Breast epithelium (tissue), 4 donors: ENCODE data around the gene NCKAP5. TPM values are rescaled to one million over a fixed set of nuclear protein-coding genes. Genes with fewer than 3 reads are reported as not detected.

Experiments used
- DNase-seq, 2 donors: peaks; one replicate each; pipeline ENCODE4 v3.0.0-alpha.2; 2019; ENCODE audit warnings: low spot score in 2 of 2
- H3K27ac ChIP-seq, 2 donors: fragments of 200-600 bp; sonication (generic) in 1 of 2; one replicate each; pipeline ENCODE4 v1.5.1; 2016 to 2019; ENCODE audit warnings: mild to moderate bottlenecking in 1 of 2
- H3K27me3 ChIP-seq, 2 donors: fragments of 200-600 bp; sonication (generic) in 1 of 2; one replicate each; pipeline versions ENCODE4 v1.5.1 to v1.6.0; 2017 to 2019; ENCODE audit warnings: control low read depth in 1 of 2, mild to moderate bottlenecking in 1 of 2
- H3K36me3 ChIP-seq: fragments of 200-600 bp; one replicate; pipeline ENCODE4 v1.5.1; 2019
- H3K4me1 ChIP-seq, 2 donors: fragments of 200-600 bp; sonication (generic); one replicate each; pipeline ENCODE4 v1.5.1; 2016 to 2019; ENCODE audit warnings: control low read depth in 1 of 2
- H3K4me3 ChIP-seq, 3 donors: fragments of 200-600 bp; sonication (generic); 1 replicate in 2 of 3; 2 replicates in 1 of 3; pipeline ENCODE4 v1.5.1; 2016 to 2019; ENCODE audit warnings: mild to moderate bottlenecking in 3 of 3, moderate library complexity in 2 of 3
- H3K9me3 ChIP-seq, 2 donors: fragments of 200-600 bp; sonication (generic) in 1 of 2; one replicate each; pipeline ENCODE4 v1.5.1; 2016 to 2019; ENCODE audit warnings: control low read depth in 1 of 2
- CTCF ChIP-seq, 3 donors: fragments of 450-650 bp; IDR thresholded peaks; one replicate each; pipeline ENCODE4 v1.5.1; 2016 to 2017; ENCODE audit warnings: antibody characterized with exemption in 3 of 3, mild to moderate bottlenecking in 3 of 3, moderate library complexity in 3 of 3
- POLR2A ChIP-seq: fragments of 450-650 bp; IDR thresholded peaks from one replicate; pipeline ENCODE4 v1.6.1; 2016; ENCODE audit warnings: antibody characterized with exemption, mild to moderate bottlenecking, moderate library complexity
- POLR2AphosphoS5 ChIP-seq, 3 donors: sonication (generic); formaldehyde crosslinking; IDR thresholded peaks; one replicate each; pipeline ENCODE4 v1.6.1; 2017; ENCODE audit warnings: antibody characterized with exemption in 3 of 3
- intact Hi-C: fragments of 100-400 bp; cut with DNase I; formaldehyde crosslinking; loops from one replicate; pipeline ENCODE4 v1.15.1; 2023; ENCODE audit warnings: low total_unique reads
- total RNA-seq, 3 donors: library from RNA; depleted of rRNA; stranded (reverse); fragments of >200 nt; gene quantifications; one replicate each; pipeline ENCODE4 v1.1.0, GENCODE V29; 2016

NCKAP5 gene
- total RNA-seq, 3 donors from 2014 or later = 1.1 to 10.5 (median 6.1) TPM

DNA sequence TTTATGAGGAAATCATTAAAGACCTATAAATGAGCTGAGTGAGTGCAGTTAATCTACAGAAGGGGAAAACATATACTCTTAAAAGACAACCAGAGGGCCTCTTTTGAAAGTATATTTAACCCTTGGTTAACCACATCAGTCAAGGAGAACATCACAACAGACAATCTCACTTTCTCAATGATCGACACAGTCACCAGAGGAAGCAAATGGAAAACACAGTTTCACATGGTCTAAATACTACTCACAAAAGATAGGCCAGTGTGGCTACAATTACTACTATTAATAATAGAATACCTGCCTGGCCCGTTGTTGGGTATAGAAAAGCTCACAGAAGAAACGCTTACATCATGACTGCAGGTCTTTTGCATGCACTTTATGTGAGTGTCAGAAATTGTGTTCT, 426.2 kb downstream of the NCKAP5 start:
- Histone ChIP-seq H3K27me3 (no peaks in the 10 kb centered on the region), H3K4me1 (no peaks in the 10 kb centered on the region), H3K4me3 (no peak overlapping the region), H3K9me3 (no peaks in the 10 kb centered on the region), H3K36me3 (no peaks in the 10 kb centered on the region), H3K27ac (no peak overlapping the region)
- intact Hi-C loops = no loop called here
- TF ChIP-seq CTCF (IDR thresholded peaks at IDR 0.05) = no peak
- no peak for DNase-seq

- Histone ChIP-seq H3K9me3 (no peaks in the 10 kb centered on the region), H3K27me3 (no peaks in the 10 kb centered on the region), H3K27ac (no peak overlapping the region), H3K4me3 (no peak overlapping the region), H3K36me3 (no peaks in the 10 kb centered on the region), H3K4me1 (no peaks in the 10 kb centered on the region)
- DNase-seq = no peak
- intact Hi-C loops = no loop called here
- TF ChIP-seq CTCF (IDR thresholded peaks at IDR 0.05) (no peak), POLR2A (no peak), POLR2AphosphoS5 (IDR thresholded peaks at IDR 0.05) (no peak)
These were observed 427.6 kb downstream of the NCKAP5 start for GRCh38 chr2:133140620-133141019.

GRCh38 chr2:133139847-133140533, 428.3 kb downstream of the NCKAP5 start:
- Histone ChIP-seq H3K4me1 (no peaks in the 10 kb centered on the region), H3K27ac (no peak overlapping the region), H3K9me3 (no peaks in the 10 kb centered on the region), H3K36me3 (no peaks in the 10 kb centered on the region), H3K27me3 (no peaks in the 10 kb centered on the region), H3K4me3 (no peak overlapping the region)
- DNase-seq = no peak
- intact Hi-C loops = no loop called here
- TF ChIP-seq POLR2A = no peak
- no peak for TF ChIP-seq POLR2AphosphoS5 (IDR thresholded peaks at IDR 0.05)
- no peak for TF ChIP-seq CTCF (IDR thresholded peaks at IDR 0.05)

- TF ChIP-seq POLR2A (no peak), CTCF (IDR thresholded peaks at IDR 0.05) (no peak), POLR2AphosphoS5 (IDR thresholded peaks at IDR 0.05) (no peak)
- Histone ChIP-seq H3K4me3 (no peak overlapping the region), H3K4me1 (no peaks in the 10 kb centered on the region), H3K27me3 (no peaks in the 10 kb centered on the region), H3K36me3 (no peaks in the 10 kb centered on the region), H3K9me3 (no peaks in the 10 kb centered on the region), H3K27ac (no peak overlapping the region)
- DNase-seq = no peak
- intact Hi-C loops = no loop called here
These were observed 429.6 kb downstream of the NCKAP5 start for GRCh38 chr2:133138693-133139092.

DNA sequence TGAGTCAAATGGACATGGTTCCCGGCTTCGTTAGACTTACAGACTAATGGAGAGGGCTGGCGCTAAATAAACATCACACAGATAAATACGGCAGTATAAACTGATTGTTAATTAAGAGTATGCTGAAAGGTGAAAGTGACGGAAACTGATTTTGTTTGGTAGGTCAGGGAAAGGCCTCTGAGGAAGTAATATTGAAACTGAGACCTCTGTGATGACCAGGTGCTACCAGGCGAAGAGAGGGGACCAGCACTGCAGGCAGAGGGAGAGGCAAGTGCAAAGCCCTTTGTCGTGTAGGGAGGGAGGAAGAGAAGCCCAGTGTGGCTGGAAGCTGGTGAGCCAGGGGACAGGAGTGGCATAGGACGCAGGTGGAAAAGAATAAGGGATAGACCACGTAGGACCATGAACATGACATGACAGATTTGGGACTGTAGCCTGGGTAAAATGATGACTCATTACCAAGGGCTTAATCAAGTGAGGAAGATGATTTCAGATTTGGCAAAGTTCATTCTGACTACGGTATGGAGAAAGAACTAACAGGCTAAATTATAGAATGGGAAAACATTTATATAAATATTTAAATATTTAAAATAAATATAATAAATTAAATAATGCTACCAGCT, 433.1 kb downstream of the NCKAP5 start:
- Histone ChIP-seq H3K4me3 (no peak overlapping the region), H3K27me3 (no peaks in the 10 kb centered on the region), H3K27ac (no peak overlapping the region), H3K36me3 (no peaks in the 10 kb centered on the region), H3K4me1 (no peaks in the 10 kb centered on the region), H3K9me3 (no peaks in the 10 kb centered on the region)
- intact Hi-C loops = no loop called here
- no peak for DNase-seq
- TF ChIP-seq POLR2A (no peak), CTCF (IDR thresholded peaks at IDR 0.05) (no peak), POLR2AphosphoS5 (IDR thresholded peaks at IDR 0.05) (no peak)
